Breast epithelium (tissue), 3 donors: Measurements from ENCODE around the gene REM1.

Experiments
- POLR2A ChIP-seq: fragments of 450-650 bp; IDR thresholded peaks from one replicate; pipeline ENCODE4 v1.6.1; 2016; ENCODE audit warnings: antibody characterized with exemption, mild to moderate bottlenecking, moderate library complexity
- TF ChIP-seq, protein P1 (sequence below), 3 donors: fragments of 450-650 bp; IDR thresholded peaks; one replicate each; pipeline ENCODE4 v1.5.1; 2016 to 2017; ENCODE audit warnings: antibody characterized with exemption in 3 of 3, mild to moderate bottlenecking in 3 of 3, moderate library complexity in 3 of 3

DNA sequence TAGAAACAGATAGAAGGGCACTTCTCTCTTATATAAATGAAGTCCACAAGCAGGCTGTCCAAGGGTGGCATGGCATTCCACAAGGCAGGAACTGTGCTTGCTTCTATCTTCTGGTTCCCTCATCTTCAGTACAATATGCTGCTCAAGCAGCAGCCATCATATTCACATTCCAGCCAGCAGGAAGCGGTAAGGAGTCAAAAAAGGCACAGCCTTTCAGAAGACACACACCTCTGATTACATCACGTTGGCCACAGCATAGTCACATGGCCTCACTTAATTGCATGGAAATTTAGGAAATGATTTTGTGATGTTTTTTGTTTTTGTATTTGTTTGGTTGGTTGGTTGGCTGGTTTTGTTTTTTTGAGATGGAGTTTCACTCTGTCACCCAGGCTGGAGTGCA, 19.0 kb downstream of the REM1 start:
- TF ChIP-seq, protein P1, sequence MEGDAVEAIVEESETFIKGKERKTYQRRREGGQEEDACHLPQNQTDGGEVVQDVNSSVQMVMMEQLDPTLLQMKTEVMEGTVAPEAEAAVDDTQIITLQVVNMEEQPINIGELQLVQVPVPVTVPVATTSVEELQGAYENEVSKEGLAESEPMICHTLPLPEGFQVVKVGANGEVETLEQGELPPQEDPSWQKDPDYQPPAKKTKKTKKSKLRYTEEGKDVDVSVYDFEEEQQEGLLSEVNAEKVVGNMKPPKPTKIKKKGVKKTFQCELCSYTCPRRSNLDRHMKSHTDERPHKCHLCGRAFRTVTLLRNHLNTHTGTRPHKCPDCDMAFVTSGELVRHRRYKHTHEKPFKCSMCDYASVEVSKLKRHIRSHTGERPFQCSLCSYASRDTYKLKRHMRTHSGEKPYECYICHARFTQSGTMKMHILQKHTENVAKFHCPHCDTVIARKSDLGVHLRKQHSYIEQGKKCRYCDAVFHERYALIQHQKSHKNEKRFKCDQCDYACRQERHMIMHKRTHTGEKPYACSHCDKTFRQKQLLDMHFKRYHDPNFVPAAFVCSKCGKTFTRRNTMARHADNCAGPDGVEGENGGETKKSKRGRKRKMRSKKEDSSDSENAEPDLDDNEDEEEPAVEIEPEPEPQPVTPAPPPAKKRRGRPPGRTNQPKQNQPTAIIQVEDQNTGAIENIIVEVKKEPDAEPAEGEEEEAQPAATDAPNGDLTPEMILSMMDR (IDR thresholded peaks at IDR 0.05): peak in 1 of 3 donors; percentile 16
- TF ChIP-seq POLR2A: no peak
